Measurements from ENCODE around the gene IFITM5.

- TF ChIP-seq CTCF (IDR thresholded peaks at IDR 0.05) = no peak
- TF ChIP-seq POLR2AphosphoS5 (IDR thresholded peaks at IDR 0.05; ENCODE audit: low read depth, low read length) = no peak; the same call in 1 of the 2 replicates
- TF ChIP-seq TCF7L2 (IDR thresholded peaks at IDR 0.05; ENCODE audit: low read depth, low read length) = no peak
- no peak for TF ChIP-seq REST (IDR thresholded peaks at IDR 0.05; ENCODE audit: insufficient read depth in 1 of 2, low read depth in 2 of 2, low read length in 1 of 2)
Measured at GRCh38 chr11:296171-297050, 2.9 kb downstream of the IFITM5 start.
